Activated T-cell treated with anti-CD3 and anti-CD28 coated beads, Interleukin-2, amount 50 U/mL, for 72 hours (primary cell): ENCODE data around the gene GYS1. TPM values are rescaled to one million over a fixed set of nuclear protein-coding genes. Genes with fewer than 3 reads are reported as not detected.
A peak's percentile ranks its signal among the peaks of the same experiment; 100 is the strongest.
"Not testable (repeated sequence)": the region's sequence is repeated elsewhere in the genome, so short reads cannot be mapped to it uniquely, and the experiment has no call there.

Source experiments
- ATAC-seq, 2 donors: fragments of 150-1000 bp; cut with Tn5 transposase; replicated peaks in 1 of 2; 2 replicates each; pipeline ENCODE4 v1.10.0; 2021; ENCODE audit warnings: moderate library complexity in 2 of 2, mild to moderate bottlenecking in 1 of 2
- DNase-seq, 2 donors: peaks; one replicate each; pipeline ENCODE4 v3.0.0; 2021 to 2022; ENCODE audit warnings: mixed read lengths in 1 of 2
- H3K27ac Mint-ChIP-seq: one replicate; pipeline ENCODE4 v1.8.0; 2022; ENCODE audit warnings: mild to moderate bottlenecking, moderate library complexity, mixed read lengths
- H3K27me3 Mint-ChIP-seq: one replicate; pipeline ENCODE4 v1.8.0; 2022; ENCODE audit warnings: low read depth, mixed read lengths
- H3K36me3 Mint-ChIP-seq, 2 donors: one replicate each; pipeline ENCODE4 v1.8.0; 2022; ENCODE audit warnings: mixed read lengths in 2 of 2, mild to moderate bottlenecking in 1 of 2; ENCODE audit not compliant: insufficient read depth in 2 of 2
- H3K4me1 Mint-ChIP-seq: one replicate; pipeline ENCODE4 v1.8.0; 2022; ENCODE audit warnings: low read depth, mixed read lengths
- H3K4me3 Mint-ChIP-seq, 2 donors: one replicate each; pipeline ENCODE4 v1.8.0; 2022; ENCODE audit warnings: mild to moderate bottlenecking in 2 of 2, mixed read lengths in 2 of 2, moderate library complexity in 2 of 2
- H3K9me3 Mint-ChIP-seq, 2 donors: one replicate each; pipeline ENCODE4 v1.8.0; 2022; ENCODE audit warnings: mixed read lengths in 2 of 2
- total RNA-seq, 2 donors: library from RNA; stranded (reverse); gene quantifications; one replicate each; pipeline ENCODE4 v1.2.3, GENCODE V29; 2022

GYS1 gene
- total RNA-seq, 2 donors from 2014 or later, result 25.9 to 29.4 TPM

DNA sequence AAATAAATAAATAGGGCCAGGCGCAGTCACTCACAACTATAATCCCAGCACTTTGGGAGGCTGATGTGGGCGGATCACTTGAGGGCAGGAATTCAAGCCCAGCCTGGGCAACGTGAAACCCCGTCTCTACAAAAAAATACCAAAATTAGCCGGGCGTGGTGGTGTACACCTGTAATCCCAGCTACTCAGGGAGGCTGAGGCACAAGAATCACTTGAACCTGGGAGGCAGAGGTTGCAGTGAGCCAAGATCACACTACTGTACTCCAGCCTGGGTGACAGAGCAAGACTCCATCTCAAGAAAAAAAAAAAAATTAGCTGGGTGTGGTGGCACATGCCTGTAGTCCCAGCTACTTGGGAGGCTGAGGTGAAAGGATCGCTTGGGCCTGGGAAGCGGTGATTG lies 67.2 kb downstream of the GYS1 start:
- H3K4me1 Mint-ChIP-seq, result peaks cover 11% of the 10 kb centered on the region
- not testable (repeated sequence) for H3K9me3 Mint-ChIP-seq, H3K36me3 Mint-ChIP-seq, H3K4me3 Mint-ChIP-seq, H3K27ac Mint-ChIP-seq, ATAC-seq, H3K27me3 Mint-ChIP-seq, DNase-seq

DNA sequence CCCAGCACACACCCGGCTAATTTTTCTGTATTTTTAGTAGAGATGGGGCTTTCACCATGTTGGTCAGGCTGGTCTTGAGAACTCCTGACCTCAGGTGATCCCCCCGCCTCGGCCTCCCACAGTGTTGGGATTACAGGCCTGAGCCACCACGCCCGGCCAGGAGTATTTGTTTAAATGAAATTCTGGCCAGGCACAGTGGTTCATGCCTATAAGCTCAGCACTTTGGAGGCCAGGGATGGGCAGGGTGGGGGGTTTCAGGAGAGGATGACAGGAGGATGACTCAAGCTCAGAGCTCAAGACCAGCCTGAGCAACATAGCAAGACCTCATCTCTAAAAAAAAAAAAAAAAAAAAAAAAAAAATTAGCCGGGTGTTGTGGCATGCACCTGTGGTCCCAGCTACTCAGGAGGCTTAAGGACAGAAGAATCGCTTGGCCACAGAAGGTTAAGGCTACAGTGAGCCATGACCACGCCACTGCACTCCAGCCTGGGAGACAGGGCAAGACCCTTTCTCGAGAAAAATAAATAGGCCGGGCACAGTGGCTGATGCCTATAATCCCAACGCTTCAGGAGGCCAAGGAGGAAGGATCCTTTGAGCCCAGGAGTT lies 67.8 kb downstream of the GYS1 start:
- Mint-ChIP-seq H3K4me1 (peaks cover 11% of the 10 kb centered on the region), H3K27ac (no peak overlapping the region), H3K9me3 (no peaks in the 10 kb centered on the region), H3K27me3 (no peaks in the 10 kb centered on the region), H3K36me3 (peaks cover 0 to 5% of the 10 kb centered on the region in 2 donors), H3K4me3 (no peak overlapping the region)
- DNase-seq (no peak), ATAC-seq (peak in 1 of 2 donors; percentile 52)

DNA sequence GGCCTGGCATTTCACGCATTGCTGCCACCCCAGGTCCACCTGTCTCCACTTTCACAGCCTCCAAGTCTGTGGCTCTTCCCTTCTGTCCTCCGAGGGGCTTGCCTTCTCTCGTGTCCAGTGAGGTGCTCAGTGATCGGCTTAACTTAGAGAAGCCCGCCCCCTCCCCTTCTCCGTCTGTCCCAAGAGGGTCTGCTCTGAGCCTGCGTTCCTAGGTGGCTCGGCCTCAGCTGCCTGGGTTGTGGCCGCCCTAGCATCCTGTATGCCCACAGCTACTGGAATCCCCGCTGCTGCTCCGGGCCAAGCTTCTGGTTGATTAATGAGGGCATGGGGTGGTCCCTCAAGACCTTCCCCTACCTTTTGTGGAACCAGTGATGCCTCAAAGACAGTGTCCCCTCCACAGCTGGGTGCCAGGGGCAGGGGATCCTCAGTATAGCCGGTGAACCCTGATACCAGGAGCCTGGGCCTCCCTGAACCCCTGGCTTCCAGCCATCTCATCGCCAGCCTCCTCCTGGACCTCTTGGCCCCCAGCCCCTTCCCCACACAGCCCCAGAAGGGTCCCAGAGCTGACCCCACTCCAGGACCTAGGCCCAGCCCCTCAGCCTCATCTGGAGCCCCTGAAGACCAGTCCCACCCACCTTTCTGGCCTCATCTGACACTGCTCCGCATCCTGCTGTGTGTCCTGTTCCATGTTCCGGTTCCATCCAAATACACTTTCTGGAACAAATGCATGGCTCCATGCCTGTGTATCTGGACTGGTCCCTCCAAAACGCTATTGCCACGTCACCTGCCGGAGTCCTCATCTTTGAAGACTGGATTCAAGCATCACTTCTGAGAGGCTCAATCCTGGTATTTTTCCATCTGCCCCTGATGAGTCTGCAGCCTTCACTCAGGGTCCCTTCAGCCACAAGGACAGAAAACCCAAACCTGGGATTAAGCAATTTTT lies 70.3 kb downstream of the GYS1 start:
- peaks cover 6 to 14% of the 10 kb centered on the region in 2 donors for H3K36me3 Mint-ChIP-seq
- no peak overlapping the region for H3K27ac Mint-ChIP-seq
- no peak overlapping the region for H3K4me3 Mint-ChIP-seq
- no peak for ATAC-seq
- H3K9me3 Mint-ChIP-seq, result no peaks in the 10 kb centered on the region
- DNase-seq, result no peak
- no peaks in the 10 kb centered on the region for H3K27me3 Mint-ChIP-seq
- peaks cover 11% of the 10 kb centered on the region for H3K4me1 Mint-ChIP-seq

DNA sequence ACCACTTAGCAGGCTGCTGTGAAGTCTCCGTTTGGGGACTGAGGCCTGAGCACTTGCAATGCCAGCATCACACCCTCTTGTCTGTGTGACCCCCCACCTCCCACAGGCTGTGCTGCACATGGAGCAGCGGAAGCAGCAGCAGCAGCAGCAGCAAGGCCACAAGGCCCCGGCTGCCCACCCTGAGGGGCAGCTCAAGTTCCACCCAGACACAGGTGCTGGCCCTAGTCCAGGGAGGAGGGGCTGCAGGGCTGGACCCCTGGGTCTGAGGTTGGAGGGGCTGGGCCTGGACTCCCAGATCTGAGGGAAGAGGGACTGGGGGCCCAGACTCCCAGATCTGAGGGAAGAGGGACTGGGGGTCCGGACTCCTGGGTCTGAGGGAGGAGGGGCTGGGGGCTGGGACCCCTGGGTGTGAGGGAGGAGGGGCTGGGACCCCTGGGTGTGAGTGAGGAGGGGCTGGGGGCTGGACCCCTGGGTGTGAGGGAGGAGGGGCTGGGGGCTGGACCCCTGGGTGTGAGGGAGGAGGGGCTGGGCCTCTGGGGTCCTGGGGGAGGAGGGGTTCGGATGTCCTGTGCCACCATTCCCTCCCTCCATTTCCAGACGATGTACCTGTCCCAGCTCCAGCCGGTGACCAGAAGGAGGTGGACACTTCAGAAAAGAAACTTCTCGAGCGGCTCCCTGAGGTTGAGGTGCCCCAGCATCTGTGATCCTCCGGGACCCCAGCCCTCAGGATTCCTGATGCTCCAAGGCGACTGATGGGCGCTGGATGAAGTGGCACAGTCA lies 71.2 kb downstream of the GYS1 start:
- Mint-ChIP-seq H3K4me1 (peaks cover 8% of the 10 kb centered on the region), H3K4me3 (no peak overlapping the region), H3K27ac (no peak overlapping the region), H3K27me3 (no peaks in the 10 kb centered on the region), H3K9me3 (no peaks in the 10 kb centered on the region), H3K36me3 (peaks cover 6 to 18% of the 10 kb centered on the region in 2 donors)
- ATAC-seq (no peak), DNase-seq (no peak)

DNA sequence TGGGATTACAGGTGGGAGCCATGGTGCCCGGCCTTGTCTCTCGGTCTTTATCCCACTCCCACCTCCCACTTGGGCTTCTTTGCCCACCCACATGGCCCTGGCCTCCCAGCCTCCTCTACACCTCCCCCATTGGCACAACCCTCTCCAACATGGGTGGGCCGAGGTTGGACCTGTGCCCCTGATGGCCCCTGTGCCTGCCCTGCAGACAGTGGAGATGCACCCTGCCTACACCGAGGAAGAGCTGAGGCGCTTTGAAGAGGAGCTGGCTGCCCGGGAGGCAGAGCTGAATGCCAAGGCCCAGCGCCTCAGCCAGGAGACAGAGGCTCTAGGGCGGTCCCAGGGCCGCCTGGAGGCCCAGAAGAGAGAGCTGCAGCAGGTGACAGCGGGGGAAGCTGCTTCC lies 72.2 kb downstream of the GYS1 start:
- no peaks in the 10 kb centered on the region for H3K4me1 Mint-ChIP-seq
- H3K4me3 Mint-ChIP-seq, result no peak overlapping the region

DNA sequence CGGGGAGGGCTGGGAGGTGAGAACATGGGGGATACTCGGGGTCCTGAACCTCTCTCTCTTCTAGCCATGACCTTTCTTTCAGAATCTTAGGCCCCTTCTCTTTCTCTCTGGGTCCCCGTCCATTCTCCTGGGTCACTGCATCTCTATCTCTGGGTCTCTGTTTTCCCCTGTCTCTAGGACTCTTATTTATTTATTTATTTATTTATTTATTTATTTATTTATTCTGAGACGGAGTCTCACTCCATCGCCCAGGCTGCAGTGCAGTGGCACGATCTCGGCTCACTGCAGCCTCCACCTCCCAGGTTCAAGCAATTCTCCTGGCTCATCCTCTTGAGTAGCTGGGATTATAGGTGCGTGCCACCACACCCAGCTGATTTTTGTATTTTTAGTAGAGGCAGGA lies 73.8 kb downstream of the GYS1 start:
- ATAC-seq, H3K27ac Mint-ChIP-seq, H3K4me1 Mint-ChIP-seq, DNase-seq, H3K9me3 Mint-ChIP-seq, H3K27me3 Mint-ChIP-seq, H3K4me3 Mint-ChIP-seq: not testable (repeated sequence)
- H3K36me3 Mint-ChIP-seq, result peaks cover 8 to 24% of the 10 kb centered on the region in 2 donors

More for the DNA sequence above, 72.2 kb downstream of the GYS1 start:
- ATAC-seq, result no peak
- H3K9me3 Mint-ChIP-seq, result no peaks in the 10 kb centered on the region
- H3K36me3 Mint-ChIP-seq, result peaks cover 6 to 19% of the 10 kb centered on the region in 2 donors
- H3K27me3 Mint-ChIP-seq, result no peaks in the 10 kb centered on the region
- no peak overlapping the region for H3K27ac Mint-ChIP-seq
- DNase-seq, result no peak

DNA sequence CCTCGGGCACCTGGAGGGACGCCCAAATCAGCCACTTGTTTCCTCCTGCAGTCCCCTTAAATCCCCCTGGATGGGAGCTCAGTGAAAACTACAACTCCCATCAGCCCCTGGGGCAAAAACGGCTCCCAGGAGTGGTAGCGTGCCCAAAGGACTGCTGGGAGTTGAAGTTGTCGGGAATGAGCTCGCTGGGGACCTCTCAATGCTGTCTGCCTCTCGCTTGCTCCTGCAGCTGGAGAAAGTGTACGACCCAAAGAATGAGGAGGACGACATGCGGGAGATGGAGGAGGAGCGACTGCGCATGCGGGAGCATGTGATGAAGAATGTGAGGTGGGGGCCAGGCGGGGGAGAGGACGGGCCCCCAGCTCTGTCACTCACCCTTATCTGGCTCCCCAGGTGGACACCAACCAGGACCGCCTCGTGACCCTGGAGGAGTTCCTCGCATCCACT lies 74.3 kb downstream of the GYS1 start:
- H3K36me3 Mint-ChIP-seq, result peaks cover 11 to 27% of the 10 kb centered on the region in 2 donors
- ATAC-seq (peak in 1 of 2 donors; percentile 43), DNase-seq (no peak)
- no peak overlapping the region for H3K27ac Mint-ChIP-seq
- no peak overlapping the region for H3K4me3 Mint-ChIP-seq
- H3K9me3 Mint-ChIP-seq, result no peaks in the 10 kb centered on the region
- no peaks in the 10 kb centered on the region for H3K4me1 Mint-ChIP-seq
- no peaks in the 10 kb centered on the region for H3K27me3 Mint-ChIP-seq

Other genes with a start within 250 kb of the GYS1 start
- gene IZUMO1, start 246.4 kb downstream of the GYS1 start, total RNA-seq, result under 1 TPM; 0.14 to 0.32 TPM
- under 1 TPM; 0.29 to 0.32 TPM for gene FUT1, start 240.7 kb downstream of the GYS1 start, total RNA-seq
- gene FGF21, start 237.8 kb downstream of the GYS1 start, total RNA-seq, result not detected
- 10 to 100 TPM; 42.1 to 49.5 TPM for gene BCAT2, start 182.3 kb downstream of the GYS1 start, total RNA-seq
- 1 to 10 TPM; 2.0 to 3.2 TPM for gene HSD17B14, start 156.8 kb downstream of the GYS1 start, total RNA-seq
- gene PLEKHA4, start 124.7 kb downstream of the GYS1 start, total RNA-seq, result 10 to 100 TPM; 16.2 to 24.5 TPM
- gene PPP1R15A, start 120.9 kb downstream of the GYS1 start, total RNA-seq, result 100 to 1,000 TPM; 130 to 153 TPM
- gene TULP2, start 94.6 kb downstream of the GYS1 start, total RNA-seq, result 1 to 10 TPM in 1 of 2 donors, under 1 TPM in 1; 0.79 to 3.3 TPM
- 100 to 1,000 TPM; 168 to 183 TPM for gene NUCB1, start 93.0 kb downstream of the GYS1 start, total RNA-seq
- gene DHDH, start 59.6 kb downstream of the GYS1 start, total RNA-seq, result 1 to 10 TPM; 3.2 to 3.6 TPM
- gene BAX, start 38.4 kb downstream of the GYS1 start, total RNA-seq, result 100 to 1,000 TPM; 318 to 448 TPM
- gene FTL, start 28.0 kb downstream of the GYS1 start, total RNA-seq, result 100 to 1,000 TPM; 681 to 811 TPM
- 10 to 100 TPM; 83.4 to 92.5 TPM for gene RUVBL2, start 578 bp upstream of the GYS1 start, total RNA-seq
- not detected for gene LHB, start 23.8 kb upstream of the GYS1 start, total RNA-seq
- gene CGB3, start 31.0 kb upstream of the GYS1 start, total RNA-seq, result not detected
- 1 to 10 TPM in 1 of 2 donors, not detected in 1; 1.4 TPM for gene CGB2, start 38.6 kb upstream of the GYS1 start, total RNA-seq
- not detected for gene CGB1, start 43.6 kb upstream of the GYS1 start, total RNA-seq
- gene CGB5, start 50.5 kb upstream of the GYS1 start, total RNA-seq, result not detected
- not detected for gene CGB8, start 55.8 kb upstream of the GYS1 start, total RNA-seq
- not detected for gene CGB7, start 64.4 kb upstream of the GYS1 start, total RNA-seq
- gene NTF4, start 71.5 kb upstream of the GYS1 start, total RNA-seq, result not detected
- not detected for gene KCNA7, start 79.4 kb upstream of the GYS1 start, total RNA-seq
- gene SNRNP70, start 92.1 kb upstream of the GYS1 start, total RNA-seq, result 100 to 1,000 TPM; 165 to 175 TPM
- gene LIN7B, start 121.1 kb upstream of the GYS1 start, total RNA-seq, result 1 to 10 TPM; 5.1 to 7.7 TPM
- 1 to 10 TPM; 2.2 to 2.9 TPM for gene C19orf73, start 125.8 kb upstream of the GYS1 start, total RNA-seq
- gene PPFIA3, start 126.2 kb upstream of the GYS1 start, total RNA-seq, result 1 to 10 TPM; 6.2 to 9.0 TPM
- not detected for gene HRC, start 162.1 kb upstream of the GYS1 start, total RNA-seq
- gene TRPM4, start 164.5 kb upstream of the GYS1 start, total RNA-seq, result 1 to 10 TPM in 1 of 2 donors, under 1 TPM in 1; 0.96 to 1.5 TPM